ENCODE measurements around the gene KLHDC7B. TPM values are rescaled to one million over a fixed set of nuclear protein-coding genes. Genes with fewer than 3 reads are reported as not detected.
A peak's percentile ranks its signal among the peaks of the same experiment; 100 is the strongest.

KLHDC7B gene
- total and polyA plus RNA-seq, 4 experiments from 2014 or later = 4.3 to 7.5 (median 7.3) TPM

DNA sequence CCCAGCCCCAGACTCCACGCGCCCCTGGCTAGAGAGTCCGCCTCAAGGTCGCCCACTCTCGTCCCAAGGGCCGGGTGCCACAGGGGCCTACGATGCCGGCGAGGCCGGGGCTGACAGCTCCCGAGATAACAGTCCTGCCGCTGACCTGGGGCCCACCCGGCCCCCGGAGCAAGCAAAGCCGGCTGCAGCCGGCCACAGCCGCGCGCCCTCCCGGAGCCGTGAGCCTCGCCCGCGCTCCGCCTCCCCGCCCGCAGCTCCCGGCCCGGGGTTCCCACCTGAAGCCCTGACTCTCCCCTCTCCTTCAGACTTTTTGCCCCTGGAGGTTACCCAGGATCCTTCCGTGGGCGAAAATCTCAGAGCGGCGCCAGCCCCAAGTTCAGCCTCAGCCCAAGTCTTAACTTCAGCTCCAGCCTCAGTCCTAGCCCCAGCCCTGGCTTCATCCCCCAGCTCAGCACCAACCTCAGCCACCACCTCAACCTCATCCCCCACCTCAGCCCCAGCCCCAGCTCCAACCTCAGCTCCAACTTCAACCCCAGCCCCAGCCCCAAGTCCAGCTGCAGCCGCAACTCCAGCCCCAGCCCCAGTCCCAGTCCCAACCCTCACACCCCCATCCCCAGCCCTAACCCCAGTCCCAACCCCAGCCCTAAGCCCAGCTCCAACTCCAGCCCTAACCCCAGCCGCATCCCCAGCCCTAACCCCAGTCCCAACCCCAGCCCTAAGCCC is 1.7 kb downstream of the KLHDC7B start:
- Mint-ChIP-seq H3K27ac (peak overlapping the region in 5 of 7 donors; percentile 59 to 84 (median 71)), H3K4me3 (peak overlapping the region in 5 of 8 donors; percentile 33 to 68 (median 52)), H3K4me1 (peaks cover 27 to 50% (median 38%) of the 10 kb centered on the region in 4 donors), H3K27me3 (no peaks in the 10 kb centered on the region), H3K9me3 (no peaks in the 10 kb centered on the region), H3K36me3 (no peaks in the 10 kb centered on the region)
- Histone ChIP-seq H3K4me3 (ENCODE audit: low read length in 2 of 2) (no peak overlapping the region), H3K27ac (ENCODE audit: low read depth, low read length) (no peak overlapping the region), H3K27me3 (ENCODE audit: insufficient read depth, low read length) (no peaks in the 10 kb centered on the region), H3K36me3 (ENCODE audit: insufficient read depth, low read length) (no peaks in the 10 kb centered on the region), H3K9me3 (ENCODE audit: control insufficient read depth in 1 of 2, low read length in 2 of 2) (no peaks in the 10 kb centered on the region), H3K4me1 (ENCODE audit: insufficient read depth, low read length) (peaks cover 53% of the 10 kb centered on the region)
- ChIA-PET POLR2A (ENCODE audit: partially characterized antibody) (interaction anchor here (0.8 to 6.8 kb wide), 18 partner anchors 8 to 360 kb away, joined by 3 to 151 read pairs (median 8); partner anchors contain the start of genes ARSA, CHKB, CPT1B and LMF2), CTCF (ENCODE audit: partially characterized antibody) (interaction anchor here (0.8 to 4.8 kb wide), 8 partner anchors 8 to 73 kb away, joined by 3 to 32 read pairs (median 12); partner anchors contain the start of genes SCO2 and SYCE3)
- DNase-seq = no peak
- intact Hi-C loops (cut with micrococcal nuclease) = loop anchor here (5.0 kb wide), 1 partner anchor 40 kb away; the partner anchor contains the start of genes LMF2 and NCAPH2

GRCh38 chr22:50548040-50548920 is 2.6 kb downstream of the KLHDC7B start:
- peak overlapping the region in 6 of 7 donors; percentile 71 to 90 (median 82) for H3K27ac Mint-ChIP-seq
- H3K27me3 Mint-ChIP-seq = no peaks in the 10 kb centered on the region
- H3K27ac ChIP-seq (ENCODE audit: low read depth, low read length) = peak overlapping the region; percentile 74
- no peaks in the 10 kb centered on the region for H3K36me3 Mint-ChIP-seq
- ChIA-PET CTCF (ENCODE audit: partially characterized antibody) (interaction anchor here (0.8 to 4.8 kb wide), 13 partner anchors 8 to 76 kb away, joined by 3 to 32 read pairs (median 5); partner anchors contain the start of genes SCO2 and SYCE3), POLR2A (ENCODE audit: partially characterized antibody) (interaction anchor here (0.6 to 6.8 kb wide), 24 partner anchors 9 to 361 kb away, joined by 3 to 151 read pairs (median 6); partner anchors contain the start of genes ARSA, CHKB, CPT1B and HDAC10)
- peaks cover 24 to 47% (median 35%) of the 10 kb centered on the region in 4 donors for H3K4me1 Mint-ChIP-seq
- H3K9me3 Mint-ChIP-seq = no peaks in the 10 kb centered on the region
- peaks cover 53% of the 10 kb centered on the region for H3K4me1 ChIP-seq (ENCODE audit: insufficient read depth, low read length)
- peak; percentile 61 to 71 (median 66) for DNase-seq
- H3K27me3 ChIP-seq (ENCODE audit: insufficient read depth, low read length) = no peaks in the 10 kb centered on the region
- H3K36me3 ChIP-seq (ENCODE audit: insufficient read depth, low read length) = no peaks in the 10 kb centered on the region
- H3K4me3 ChIP-seq (ENCODE audit: low read length in 2 of 2) = peak overlapping the region; percentile 29 to 73
- intact Hi-C loops (cut with micrococcal nuclease) = loop anchor here (1.0 to 5.0 kb wide), 2 partner anchors 23 to 41 kb away; partner anchors contain the start of genes LMF2, NCAPH2 and SCO2
- peak overlapping the region; percentile 41 to 78 (median 72) for H3K4me3 Mint-ChIP-seq
- no peaks in the 10 kb centered on the region for H3K9me3 ChIP-seq (ENCODE audit: control insufficient read depth in 1 of 2, low read length in 2 of 2)

GRCh38 chr22:50548921-50549790 is 3.5 kb downstream of the KLHDC7B start:
- Histone ChIP-seq H3K4me1 (ENCODE audit: insufficient read depth, low read length) (peaks cover 48% of the 10 kb centered on the region), H3K9me3 (ENCODE audit: control insufficient read depth in 1 of 2, low read length in 2 of 2) (no peaks in the 10 kb centered on the region), H3K4me3 (ENCODE audit: low read length in 2 of 2) (peak overlapping the region; percentile 29 to 73), H3K36me3 (ENCODE audit: insufficient read depth, low read length) (no peaks in the 10 kb centered on the region), H3K27me3 (ENCODE audit: insufficient read depth, low read length) (no peaks in the 10 kb centered on the region), H3K27ac (ENCODE audit: low read depth, low read length) (peak overlapping the region; percentile 74)
- Mint-ChIP-seq H3K27me3 (no peaks in the 10 kb centered on the region), H3K27ac (peak overlapping the region in 6 of 7 donors; percentile 57 to 82 (median 76)), H3K9me3 (no peaks in the 10 kb centered on the region), H3K4me3 (peak overlapping the region; percentile 70 to 84 (median 78)), H3K36me3 (no peaks in the 10 kb centered on the region), H3K4me1 (peaks cover 24 to 47% (median 35%) of the 10 kb centered on the region in 4 donors)
- intact Hi-C loops (cut with micrococcal nuclease) = loop anchor here (1.0 to 5.0 kb wide), 2 partner anchors 24 to 42 kb away; partner anchors contain the start of genes LMF2, NCAPH2 and SCO2
- no peak for DNase-seq
- ChIA-PET POLR2A (ENCODE audit: partially characterized antibody) (interaction anchor here (0.8 to 6.8 kb wide), 26 partner anchors 8 to 362 kb away, joined by 3 to 151 read pairs (median 6); partner anchors contain the start of genes ARSA, CHKB, CPT1B and HDAC10), CTCF (ENCODE audit: partially characterized antibody) (interaction anchor here (0.8 to 4.8 kb wide), 11 partner anchors 10 to 75 kb away, joined by 3 to 32 read pairs (median 6); partner anchors contain the start of genes SCO2 and SYCE3)

- no peaks in the 10 kb centered on the region for H3K36me3 Mint-ChIP-seq
- ChIA-PET POLR2A (ENCODE audit: partially characterized antibody) (interaction anchor here (0.8 to 6.8 kb wide), 8 partner anchors 11 to 78 kb away, joined by 3 to 151 read pairs (median 10); partner anchors contain the start of genes ARSA, CHKB, MAPK8IP2 and SCO2), CTCF (ENCODE audit: partially characterized antibody) (interaction anchor here (1.0 to 4.8 kb wide), 7 partner anchors 11 to 70 kb away, joined by 3 to 32 read pairs (median 5); partner anchors contain the start of genes SCO2 and SYCE3)
- Histone ChIP-seq H3K4me3 (ENCODE audit: low read length in 2 of 2) (no peak overlapping the region), H3K4me1 (ENCODE audit: insufficient read depth, low read length) (peaks cover 36% of the 10 kb centered on the region), H3K27me3 (ENCODE audit: insufficient read depth, low read length) (no peaks in the 10 kb centered on the region), H3K27ac (ENCODE audit: low read depth, low read length) (no peak overlapping the region), H3K9me3 (ENCODE audit: control insufficient read depth in 1 of 2, low read length in 2 of 2) (no peaks in the 10 kb centered on the region), H3K36me3 (ENCODE audit: insufficient read depth, low read length) (no peaks in the 10 kb centered on the region)
- peak overlapping the region; percentile 6 to 83 (median 78) for H3K4me3 Mint-ChIP-seq
- H3K27ac Mint-ChIP-seq = peak overlapping the region in 6 of 7 donors; percentile 32 to 77 (median 73)
- DNase-seq = no peak
- intact Hi-C loops (cut with micrococcal nuclease) = no loop called here
- no peaks in the 10 kb centered on the region for H3K27me3 Mint-ChIP-seq
- H3K4me1 Mint-ChIP-seq = peaks cover 18 to 34% (median 26%) of the 10 kb centered on the region in 4 donors
- no peaks in the 10 kb centered on the region for H3K9me3 Mint-ChIP-seq
Measured at GRCh38 chr22:50550395-50550794, 4.7 kb downstream of the KLHDC7B start.

GRCh38 chr22:50551160-50551752 is 5.6 kb downstream of the KLHDC7B start:
- H3K36me3 ChIP-seq (ENCODE audit: insufficient read depth, low read length) = no peaks in the 10 kb centered on the region
- peak overlapping the region in 3 of 7 donors; percentile 12 to 48 (median 32) for H3K27ac Mint-ChIP-seq
- no peaks in the 10 kb centered on the region for H3K36me3 Mint-ChIP-seq
- no peaks in the 10 kb centered on the region for H3K27me3 Mint-ChIP-seq
- no peak overlapping the region for H3K4me3 ChIP-seq (ENCODE audit: low read length in 2 of 2)
- peaks cover 12 to 26% (median 18%) of the 10 kb centered on the region in 4 donors for H3K4me1 Mint-ChIP-seq
- H3K27ac ChIP-seq (ENCODE audit: low read depth, low read length) = no peak overlapping the region
- H3K4me1 ChIP-seq (ENCODE audit: insufficient read depth, low read length) = peaks cover 27% of the 10 kb centered on the region
- ChIA-PET POLR2A (ENCODE audit: partially characterized antibody) (interaction anchor here (1.1 to 6.8 kb wide), 6 partner anchors 12 to 69 kb away, joined by 7 to 151 read pairs (median 12); partner anchors contain the start of genes CHKB, SCO2, SYCE3 and TYMP), CTCF (ENCODE audit: partially characterized antibody) (interaction anchor here (1.0 to 4.8 kb wide), 7 partner anchors 12 to 69 kb away, joined by 3 to 32 read pairs (median 5); partner anchors contain the start of genes SCO2 and SYCE3)
- intact Hi-C loops (cut with micrococcal nuclease) = no loop called here
- no peaks in the 10 kb centered on the region for H3K9me3 Mint-ChIP-seq
- H3K27me3 ChIP-seq (ENCODE audit: insufficient read depth, low read length) = no peaks in the 10 kb centered on the region
- DNase-seq = no peak
- H3K9me3 ChIP-seq (ENCODE audit: control insufficient read depth in 1 of 2, low read length in 2 of 2) = no peaks in the 10 kb centered on the region
- peak overlapping the region in 5 of 8 donors; percentile 28 to 76 (median 40) for H3K4me3 Mint-ChIP-seq

Data from CD4-positive, alpha-beta memory T cell (primary cell).